PC-9 (cell line): ENCODE data around the gene OR52E4. TPM values are rescaled to one million over a fixed set of nuclear protein-coding genes. Genes with fewer than 3 reads are reported as not detected.

Experiments used
- BruUV-seq: library from RNA; stranded (reverse); fragments of 400-500 nt; replicated peaks from 2 replicates; lab custom pipeline; 2021; lab: Mats Ljungman, UMichigan
- CTCF ChIA-PET: fragments of 300-600 bp; sonication (Branson Sonifier 250); formaldehyde crosslinking; loops from one replicate; lab custom pipeline; 2022; ENCODE audit warnings: antibody characterized with exemption; lab: Charles Lee
- POLR2A ChIA-PET: fragments of 300-600 bp; sonication (Branson Sonifier 250); formaldehyde crosslinking; loops from one replicate; lab custom pipeline; 2022; ENCODE audit warnings: antibody characterized with exemption; ENCODE audit not compliant: unreplicated experiment; lab: Charles Lee
- DNase-seq, 2 experiments: peaks; one replicate each; pipeline versions ENCODE4 v3.0.0 to v3.0.0-alpha.2; 2015 to 2022; ENCODE audit warnings: mixed read lengths in 1 of 2
- H2AFZ ChIP-seq: fragments of 200-600 bp; sonication (generic); 2 replicates; pipeline ENCODE4 v1.8.1; 2017; ENCODE audit warnings: antibody characterized with exemption
- H3F3A ChIP-seq: fragments of 200-600 bp; sonication (generic); 2 replicates; pipeline ENCODE4 v1.8.1; 2017; ENCODE audit warnings: antibody characterized with exemption, mild to moderate bottlenecking, low read depth; ENCODE audit not compliant: insufficient read depth
- H3K27ac ChIP-seq: fragments of 200-600 bp; sonication (generic); 2 replicates; pipeline ENCODE4 v1.6.1; 2016; ENCODE audit warnings: mixed run types
- H3K27me3 ChIP-seq: fragments of 200-600 bp; sonication (generic); 2 replicates; pipeline ENCODE4 v1.6.1; 2016; ENCODE audit warnings: low read depth, mixed run types; ENCODE audit not compliant: insufficient read depth
- H3K36me3 ChIP-seq: fragments of 200-600 bp; sonication (generic); 2 replicates; pipeline ENCODE4 v1.6.1; 2016; ENCODE audit warnings: low read depth, mixed run types
- H3K4me1 ChIP-seq: fragments of 200-600 bp; sonication (generic); replicated peaks from 2 replicates; pipeline ENCODE4 v1.6.1; 2016; ENCODE audit warnings: mixed run types; ENCODE audit not compliant: insufficient read depth
- H3K4me2 ChIP-seq: fragments of 200-600 bp; sonication (generic); 2 replicates; pipeline ENCODE4 v1.6.1; 2017; ENCODE audit warnings: mixed run types
- H3K4me3 ChIP-seq: fragments of 200-600 bp; sonication (generic); 2 replicates; pipeline ENCODE4 v1.6.1; 2016; ENCODE audit warnings: mixed run types
- H3K79me2 ChIP-seq: fragments of 200-600 bp; sonication (generic); 2 replicates; pipeline ENCODE4 v1.6.1; 2017; ENCODE audit warnings: low read depth, mixed run types
- H3K9me2 ChIP-seq: fragments of 200-600 bp; sonication (generic); 2 replicates; pipeline ENCODE4 v1.8.1; 2017; ENCODE audit warnings: mild to moderate bottlenecking; ENCODE audit not compliant: insufficient read depth
- H3K9me3 ChIP-seq: fragments of 200-600 bp; sonication (generic); 2 replicates; pipeline ENCODE4 v1.8.1; 2016; ENCODE audit warnings: low read depth; ENCODE audit not compliant: insufficient read depth
- H4K20me1 ChIP-seq: fragments of 200-600 bp; sonication (generic); 2 replicates; pipeline ENCODE4 v1.8.1; 2017; ENCODE audit not compliant: insufficient read depth
- EZH2 ChIP-seq: fragments of 200-600 bp; sonication (generic); IDR thresholded peaks from 2 replicates; pipeline ENCODE4 v1.8.0; 2017; ENCODE audit warnings: antibody characterized with exemption, low read depth
- intact Hi-C: fragments of 100-400 bp; cut with micrococcal nuclease; formaldehyde crosslinking; loops from one replicate; pipeline ENCODE4 v1.10.0; 2022; ENCODE audit not compliant: unreplicated experiment
- total RNA-seq: library from RNA; stranded (reverse); gene quantifications from 2 replicates; pipeline ENCODE4 v1.2.3, GENCODE V29; 2021
- TF ChIP-seq, protein P1 (sequence below): fragments of 200-600 bp; sonication (generic); conservative IDR thresholded peaks from 2 replicates; pipeline ENCODE4 v1.6.1; 2017; ENCODE audit warnings: mixed run types, antibody characterized with exemption, mild to moderate bottlenecking, moderate library complexity

The OR52E4 gene
- total RNA-seq, 1 experiment from 2014 or later: not detected

DNA sequence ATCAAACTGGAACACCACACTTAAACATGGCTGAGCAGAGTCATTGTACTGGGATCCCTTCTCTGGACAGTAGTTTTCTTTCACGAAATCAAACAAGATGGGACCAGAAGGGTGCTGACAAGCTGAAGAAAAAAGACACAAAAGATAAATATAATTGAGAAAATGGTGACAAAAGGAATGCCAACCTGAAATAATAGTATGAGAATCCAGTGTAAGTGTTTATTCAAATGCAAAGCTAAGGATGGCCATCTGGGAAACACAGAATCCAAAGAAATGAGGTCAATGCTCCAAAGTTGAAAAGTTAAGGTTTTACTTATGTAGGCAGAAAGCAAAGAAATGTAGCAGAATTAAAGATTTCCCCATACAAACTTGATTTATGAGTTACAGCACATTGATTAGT lies 7.2 kb downstream of the OR52E4 start:
- no peaks in the 10 kb centered on the region for H3K27me3 ChIP-seq
- H3K4me1 ChIP-seq: no peaks in the 10 kb centered on the region
- H3K4me3 ChIP-seq: no peak overlapping the region
- TF ChIP-seq, protein P1, sequence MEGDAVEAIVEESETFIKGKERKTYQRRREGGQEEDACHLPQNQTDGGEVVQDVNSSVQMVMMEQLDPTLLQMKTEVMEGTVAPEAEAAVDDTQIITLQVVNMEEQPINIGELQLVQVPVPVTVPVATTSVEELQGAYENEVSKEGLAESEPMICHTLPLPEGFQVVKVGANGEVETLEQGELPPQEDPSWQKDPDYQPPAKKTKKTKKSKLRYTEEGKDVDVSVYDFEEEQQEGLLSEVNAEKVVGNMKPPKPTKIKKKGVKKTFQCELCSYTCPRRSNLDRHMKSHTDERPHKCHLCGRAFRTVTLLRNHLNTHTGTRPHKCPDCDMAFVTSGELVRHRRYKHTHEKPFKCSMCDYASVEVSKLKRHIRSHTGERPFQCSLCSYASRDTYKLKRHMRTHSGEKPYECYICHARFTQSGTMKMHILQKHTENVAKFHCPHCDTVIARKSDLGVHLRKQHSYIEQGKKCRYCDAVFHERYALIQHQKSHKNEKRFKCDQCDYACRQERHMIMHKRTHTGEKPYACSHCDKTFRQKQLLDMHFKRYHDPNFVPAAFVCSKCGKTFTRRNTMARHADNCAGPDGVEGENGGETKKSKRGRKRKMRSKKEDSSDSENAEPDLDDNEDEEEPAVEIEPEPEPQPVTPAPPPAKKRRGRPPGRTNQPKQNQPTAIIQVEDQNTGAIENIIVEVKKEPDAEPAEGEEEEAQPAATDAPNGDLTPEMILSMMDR: no peak
- no peak for TF ChIP-seq EZH2
- H3K79me2 ChIP-seq: no peaks in the 10 kb centered on the region
- no peak for DNase-seq
- H4K20me1 ChIP-seq: no peaks in the 10 kb centered on the region
- ChIA-PET CTCF (no interaction called here), POLR2A (no interaction called here)
- no peaks in the 10 kb centered on the region for H3F3A ChIP-seq
- no peak overlapping the region for H3K27ac ChIP-seq
- H3K9me3 ChIP-seq: no peaks in the 10 kb centered on the region
- no peaks in the 10 kb centered on the region for H3K36me3 ChIP-seq
- no TSS peak for BruUV-seq
- no peak overlapping the region for H2AFZ ChIP-seq
- H3K4me2 ChIP-seq: no peak overlapping the region
- intact Hi-C loops: no loop called here
- no peaks in the 10 kb centered on the region for H3K9me2 ChIP-seq

DNA sequence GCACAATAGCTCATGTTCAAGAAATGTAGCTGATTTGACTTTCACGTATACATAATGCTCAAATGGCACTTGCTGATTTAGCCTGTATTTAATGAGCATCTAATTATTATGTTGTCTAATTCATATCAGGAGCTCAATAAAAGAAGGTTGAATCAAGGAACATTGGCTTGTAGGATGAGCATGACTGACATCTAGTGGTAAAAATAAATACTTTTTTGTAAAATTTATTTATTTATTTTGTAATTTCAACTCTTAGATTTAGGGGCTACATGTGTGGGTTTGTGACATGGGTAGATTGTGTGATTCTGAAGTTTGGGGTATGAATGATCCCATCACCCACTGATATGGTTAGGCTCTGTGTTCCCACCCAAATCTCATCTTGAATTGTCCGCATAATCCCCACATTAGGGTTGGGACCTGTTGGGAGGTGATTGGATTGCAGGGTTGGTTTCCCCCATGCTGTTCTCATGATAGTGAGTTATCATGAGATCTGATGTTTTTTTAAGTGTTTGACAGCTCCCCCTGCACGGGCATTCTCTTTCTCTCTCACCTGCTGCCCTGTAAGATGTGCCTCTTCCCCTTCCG lies 10.9 kb downstream of the OR52E4 start:
- no peaks in the 10 kb centered on the region for H3K36me3 ChIP-seq
- no peak overlapping the region for H3K27ac ChIP-seq
- no peaks in the 10 kb centered on the region for H4K20me1 ChIP-seq
- H3K4me1 ChIP-seq: no peaks in the 10 kb centered on the region
- no peaks in the 10 kb centered on the region for H3K79me2 ChIP-seq
- intact Hi-C loops: no loop called here
- H3K27me3 ChIP-seq: no peaks in the 10 kb centered on the region
- ChIA-PET CTCF (interaction anchor here (0.6 to 1.0 kb wide), 2 partner anchors 466 to 472 kb away, joined by 3 read pairs; no protein-coding TSS in a partner anchor), POLR2A (interaction anchor here (0.7 kb wide), 1 partner anchor 647 kb away, joined by 8 read pairs; no protein-coding TSS in a partner anchor)
- no peak overlapping the region for H3K4me2 ChIP-seq
- TF ChIP-seq, protein P1: peak; percentile 60
- TF ChIP-seq EZH2: no peak
- DNase-seq: no peak
- H3K4me3 ChIP-seq: no peak overlapping the region
- H3F3A ChIP-seq: no peaks in the 10 kb centered on the region
- H3K9me3 ChIP-seq: no peaks in the 10 kb centered on the region
- no TSS peak for BruUV-seq
- H2AFZ ChIP-seq: no peak overlapping the region
- no peaks in the 10 kb centered on the region for H3K9me2 ChIP-seq

DNA sequence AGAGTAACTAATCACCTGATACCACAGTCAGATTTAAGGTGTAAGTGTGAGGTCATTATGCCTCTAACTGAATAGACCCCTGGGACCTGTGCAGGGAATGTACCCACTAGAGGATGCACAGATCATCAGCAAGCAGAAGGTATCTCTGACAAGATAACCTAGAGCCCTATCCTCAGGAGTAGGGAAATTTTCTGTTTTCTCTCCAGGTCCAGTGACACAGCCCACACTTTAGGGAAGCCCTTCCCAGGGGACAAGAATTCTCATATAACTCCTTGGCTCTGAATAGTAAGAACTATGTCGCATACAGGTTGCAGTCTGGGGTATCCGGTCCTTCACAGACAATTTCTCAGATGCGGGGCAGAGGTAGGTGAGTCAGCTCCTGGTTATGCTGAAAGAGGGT lies 12.5 kb downstream of the OR52E4 start, which contains the start of gene OR52E5:
TSS of gene OR52E5 (plus strand) at position 301 of the 400 bp plus-strand sequence. CDS start 7,569 bp downstream, outside the sequence.
- CTCF ChIA-PET: no interaction called here

More for the DNA sequence above, 12.5 kb downstream of the OR52E4 start, which contains the start of gene OR52E5:
- TF ChIP-seq, protein P1: no peak
- no peak for TF ChIP-seq EZH2
- DNase-seq: no peak
- H4K20me1 ChIP-seq: no peaks in the 10 kb centered on the region
- BruUV-seq: no TSS peak
- no peaks in the 10 kb centered on the region for H3K36me3 ChIP-seq
- H3K27ac ChIP-seq: no peak within 1 kb of the TSS
- H3K4me1 ChIP-seq: no peaks in the 10 kb centered on the region
- no peaks in the 10 kb centered on the region for H3F3A ChIP-seq
- H3K9me3 ChIP-seq: no peaks in the 10 kb centered on the region
- H3K27me3 ChIP-seq: no peaks in the 10 kb centered on the region
- H3K4me3 ChIP-seq: no peak within 1 kb of the TSS
- H2AFZ ChIP-seq: no peak within 1 kb of the TSS
- H3K79me2 ChIP-seq: no peaks in the 10 kb centered on the region
- H3K4me2 ChIP-seq: no peak within 1 kb of the TSS
- intact Hi-C loops: no loop called here
- POLR2A ChIA-PET: no interaction called here
- H3K9me2 ChIP-seq: no peaks in the 10 kb centered on the region
